SK-N-SH treated with all-trans-retinoic acid at 6 μM for 48 hours (cell line): Measurements from ENCODE around the gene CARD14.

Source experiments
- CREB5 ChIP-seq: fragments of 250-450 bp; sonication (Bioruptor Pico); IDR thresholded peaks from 2 replicates; pipeline ENCODE4 v1.5.1; 2020; ENCODE audit warnings: low read depth, mild to moderate bottlenecking, moderate library complexity
- ESRRG ChIP-seq: fragments of 250-450 bp; sonication (Bioruptor Pico); IDR thresholded peaks from 2 replicates; pipeline ENCODE4 v1.6.1; 2021; ENCODE audit warnings: mild to moderate bottlenecking
- GLIS3 ChIP-seq: fragments of 250-450 bp; sonication (Bioruptor Pico); IDR thresholded peaks from 2 replicates; pipeline ENCODE4 v1.5.0; 2020; ENCODE audit warnings: mild to moderate bottlenecking, moderate library complexity
- ISL1 ChIP-seq: fragments of 250-450 bp; sonication (Bioruptor Pico); IDR thresholded peaks from 2 replicates; pipeline ENCODE4 v2.1.2; 2022; ENCODE audit warnings: mild to moderate bottlenecking, moderate library complexity
- POU6F1 ChIP-seq: fragments of 250-450 bp; sonication (Bioruptor Pico); IDR thresholded peaks from 2 replicates; pipeline ENCODE4 v1.8.0; 2021; ENCODE audit warnings: low read depth, mild to moderate bottlenecking, moderate library complexity, borderline replicate concordance
- TSHZ2 ChIP-seq: fragments of 250-450 bp; sonication (Bioruptor Pico); IDR thresholded peaks from 2 replicates; pipeline ENCODE4 v1.5.0; 2020; ENCODE audit warnings: mild to moderate bottlenecking, moderate library complexity
- ZC3H10 ChIP-seq: fragments of 250-450 bp; sonication (Bioruptor Pico); IDR thresholded peaks from 2 replicates; pipeline ENCODE4 v1.5.1; 2021; ENCODE audit warnings: mild to moderate bottlenecking, moderate library complexity

- TF ChIP-seq CREB5 (CRISPR knock-in tag) = no peak
- no peak for TF ChIP-seq ISL1 (CRISPR knock-in tag)
- no peak for TF ChIP-seq POU6F1 (CRISPR knock-in tag)
- TF ChIP-seq TSHZ2 (CRISPR knock-in tag) = no peak
- no peak for TF ChIP-seq ESRRG (CRISPR knock-in tag)
- no peak for TF ChIP-seq ZC3H10 (CRISPR knock-in tag)
- no peak for TF ChIP-seq GLIS3 (CRISPR knock-in tag)
These were observed 11.6 kb downstream of the CARD14 start for GRCh38 chr17:80181431-80181830.
